NCI-H748 treated with DMSO at 0.1 percent for 48 hours (cell line): Measurements from ENCODE around the gene NCAM2.

Source experiments
- DNase-seq: peaks from one replicate; lab custom pipeline; 2025; lab: John Stamatoyannopoulos, UW

Gene NCAM2

GRCh38 chr21:21216047-21216446, 217.8 kb downstream of the NCAM2 start:
- no peak for DNase-seq

- no peak for DNase-seq
Measured at GRCh38 chr21:21226472-21226871, 228.3 kb downstream of the NCAM2 start.

GRCh38 chr21:21230672-21231071, 232.5 kb downstream of the NCAM2 start:
- no peak for DNase-seq

GRCh38 chr21:21231913-21232312, 233.7 kb downstream of the NCAM2 start:
- no peak for DNase-seq

- no peak for DNase-seq
Measured at GRCh38 chr21:21232320-21232719, 234.1 kb downstream of the NCAM2 start.

- no peak for DNase-seq
Measured at GRCh38 chr21:21233051-21233450, 234.8 kb downstream of the NCAM2 start.

- DNase-seq = no peak
Measured at GRCh38 chr21:21236996-21237395, 238.8 kb downstream of the NCAM2 start.

- DNase-seq = no peak
Measured at GRCh38 chr21:21238629-21239400, 240.6 kb downstream of the NCAM2 start.

GRCh38 chr21:21241391-21241790, 243.2 kb downstream of the NCAM2 start:
- no peak for DNase-seq

- DNase-seq = no peak
Measured at GRCh38 chr21:21246007-21246406, 247.8 kb downstream of the NCAM2 start.

- no peak for DNase-seq
Measured at GRCh38 chr21:21247424-21247823, 249.2 kb downstream of the NCAM2 start.

- no peak for DNase-seq
Measured at GRCh38 chr21:21262048-21262447, 263.8 kb downstream of the NCAM2 start.

- no peak for DNase-seq
Measured at GRCh38 chr21:21268061-21268471, 269.9 kb downstream of the NCAM2 start.

- no peak for DNase-seq
Measured at GRCh38 chr21:21268885-21269284, 270.7 kb downstream of the NCAM2 start.

- DNase-seq = no peak
Measured at GRCh38 chr21:21279193-21279901, 281.1 kb downstream of the NCAM2 start.

- no peak for DNase-seq
Measured at GRCh38 chr21:21283810-21284209, 285.6 kb downstream of the NCAM2 start.

GRCh38 chr21:21286170-21286798, 288.1 kb downstream of the NCAM2 start:
- no peak for DNase-seq

- no peak for DNase-seq
Measured at GRCh38 chr21:21290751-21291150, 292.5 kb downstream of the NCAM2 start.

- no peak for DNase-seq
Measured at GRCh38 chr21:21291883-21292569, 293.8 kb downstream of the NCAM2 start.

GRCh38 chr21:21295303-21295702, 297.1 kb downstream of the NCAM2 start:
- no peak for DNase-seq

GRCh38 chr21:21297211-21297610, 299.0 kb downstream of the NCAM2 start:
- no peak for DNase-seq

GRCh38 chr21:21301013-21301412, 302.8 kb downstream of the NCAM2 start:
- DNase-seq = no peak
